Measurements from ENCODE around the gene KLHL9.
A peak's percentile ranks its signal among the peaks of the same experiment; 100 is the strongest.
"Not testable (repeated sequence)": the region's sequence is repeated elsewhere in the genome, so short reads cannot be mapped to it uniquely, and the experiment has no call there.

The KLHL9 gene

GRCh38 chr9:21334701-21335632 lies at the start of gene KLHL9:
Gene KLHL9, minus strand, starts transcription at chr9:21335404. Its CDS starts 545 bp downstream, at chr9:21334859.
- DNase-seq = peak; percentile 97

- DNase-seq = no peak
These were observed 48.4 kb upstream of the KLHL9 start for GRCh38 chr9:21383627-21384026.

- DNase-seq = no peak
These were observed 46.5 kb upstream of the KLHL9 start for GRCh38 chr9:21381448-21382339.

GRCh38 chr9:21371467-21371866 lies 36.3 kb upstream of the KLHL9 start:
- not testable (repeated sequence) for DNase-seq

GRCh38 chr9:21367957-21368356 lies 32.8 kb upstream of the KLHL9 start, which contains the start of gene IFNA13:
Gene IFNA13, minus strand, starts transcription at chr9:21368057. Its CDS starts 47 bp downstream, at chr9:21368010.
- no peak for DNase-seq

- not testable (repeated sequence) for DNase-seq
These were observed 32.0 kb upstream of the KLHL9 start for GRCh38 chr9:21367169-21367568.

- DNase-seq = no peak
These were observed 27.1 kb upstream of the KLHL9 start for GRCh38 chr9:21362287-21362686.

GRCh38 chr9:21357479-21358460 lies 22.6 kb upstream of the KLHL9 start:
- DNase-seq = no peak

- no peak for DNase-seq
These were observed 15.6 kb upstream of the KLHL9 start, which contains the start of gene IFNA6 for GRCh38 chr9:21350787-21351186. Gene IFNA6, minus strand, starts transcription at chr9:21350887. Its CDS starts 0 bp downstream, at chr9:21350887.

- DNase-seq = no peak
These were observed 13.3 kb upstream of the KLHL9 start for GRCh38 chr9:21348430-21348970.

GRCh38 chr9:21340735-21341134 lies 5.5 kb upstream of the KLHL9 start:
- DNase-seq = no peak

- DNase-seq = no peak
These were observed 1.3 kb upstream of the KLHL9 start for GRCh38 chr9:21336457-21336856.

GRCh38 chr9:21333226-21333625 lies 2.0 kb downstream of the KLHL9 start:
- DNase-seq = no peak

- no peak for DNase-seq
These were observed 3.4 kb downstream of the KLHL9 start for GRCh38 chr9:21331676-21332402.

- DNase-seq = peak; percentile 67
These were observed 8.6 kb downstream of the KLHL9 start for GRCh38 chr9:21326526-21327139.

GRCh38 chr9:21324047-21324446 lies 11.2 kb downstream of the KLHL9 start:
- no peak for DNase-seq

GRCh38 chr9:21322911-21323461 lies 12.2 kb downstream of the KLHL9 start:
- no peak for DNase-seq

GRCh38 chr9:21320465-21320864 lies 14.7 kb downstream of the KLHL9 start:
- peak; percentile 65 for DNase-seq

GRCh38 chr9:21317956-21318923 lies 17.0 kb downstream of the KLHL9 start:
- peak; percentile 82 for DNase-seq

All from eye (tissue), 1 donor.